Measurements from ENCODE around the gene REM1.

DNA sequence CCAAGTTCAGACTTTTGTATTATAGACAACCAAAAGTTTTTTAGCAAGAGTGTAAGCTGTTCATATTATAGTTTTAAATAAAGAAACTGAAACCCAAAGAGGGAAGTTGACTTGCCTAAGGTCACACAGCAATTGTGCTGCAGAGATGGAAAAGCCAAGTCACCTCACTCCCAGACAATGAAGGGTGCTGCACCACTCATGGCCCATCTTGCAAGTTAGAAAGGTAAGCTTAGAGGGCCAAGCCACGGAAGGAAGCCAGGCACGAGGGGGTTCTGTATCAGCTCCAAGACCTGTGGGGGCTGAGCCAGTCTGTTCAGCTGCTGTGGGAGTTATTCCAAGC, 1.0 kb upstream of the REM1 start:
- TF ChIP-seq, protein P1, sequence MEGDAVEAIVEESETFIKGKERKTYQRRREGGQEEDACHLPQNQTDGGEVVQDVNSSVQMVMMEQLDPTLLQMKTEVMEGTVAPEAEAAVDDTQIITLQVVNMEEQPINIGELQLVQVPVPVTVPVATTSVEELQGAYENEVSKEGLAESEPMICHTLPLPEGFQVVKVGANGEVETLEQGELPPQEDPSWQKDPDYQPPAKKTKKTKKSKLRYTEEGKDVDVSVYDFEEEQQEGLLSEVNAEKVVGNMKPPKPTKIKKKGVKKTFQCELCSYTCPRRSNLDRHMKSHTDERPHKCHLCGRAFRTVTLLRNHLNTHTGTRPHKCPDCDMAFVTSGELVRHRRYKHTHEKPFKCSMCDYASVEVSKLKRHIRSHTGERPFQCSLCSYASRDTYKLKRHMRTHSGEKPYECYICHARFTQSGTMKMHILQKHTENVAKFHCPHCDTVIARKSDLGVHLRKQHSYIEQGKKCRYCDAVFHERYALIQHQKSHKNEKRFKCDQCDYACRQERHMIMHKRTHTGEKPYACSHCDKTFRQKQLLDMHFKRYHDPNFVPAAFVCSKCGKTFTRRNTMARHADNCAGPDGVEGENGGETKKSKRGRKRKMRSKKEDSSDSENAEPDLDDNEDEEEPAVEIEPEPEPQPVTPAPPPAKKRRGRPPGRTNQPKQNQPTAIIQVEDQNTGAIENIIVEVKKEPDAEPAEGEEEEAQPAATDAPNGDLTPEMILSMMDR (conservative IDR thresholded peaks at IDR 0.05): no peak
- TF ChIP-seq EZH2 (IDR thresholded peaks at IDR 0.05; ENCODE audit: low read depth): no peak

All from PC-9 (cell line).